DOHH2 (cell line): ENCODE measurements around the gene SLC2A8.

Experiments used
- EZH2phosphoT487 ChIP-seq: fragments of 200-600 bp; sonication (generic); IDR thresholded peaks from 2 replicates; pipeline ENCODE4 v1.6.1; 2017; ENCODE audit warnings: borderline replicate concordance, mild to moderate bottlenecking, antibody characterized with exemption, low read length, moderate library complexity, mixed read lengths
- TF ChIP-seq, protein P1 (sequence below): fragments of 200-600 bp; sonication (generic); IDR thresholded peaks from one replicate; pipeline ENCODE4 v1.5.1; 2014; ENCODE audit warnings: antibody characterized with exemption, mild to moderate bottlenecking, low read depth, low read length; ENCODE audit not compliant: poor library complexity, severe bottlenecking

DNA sequence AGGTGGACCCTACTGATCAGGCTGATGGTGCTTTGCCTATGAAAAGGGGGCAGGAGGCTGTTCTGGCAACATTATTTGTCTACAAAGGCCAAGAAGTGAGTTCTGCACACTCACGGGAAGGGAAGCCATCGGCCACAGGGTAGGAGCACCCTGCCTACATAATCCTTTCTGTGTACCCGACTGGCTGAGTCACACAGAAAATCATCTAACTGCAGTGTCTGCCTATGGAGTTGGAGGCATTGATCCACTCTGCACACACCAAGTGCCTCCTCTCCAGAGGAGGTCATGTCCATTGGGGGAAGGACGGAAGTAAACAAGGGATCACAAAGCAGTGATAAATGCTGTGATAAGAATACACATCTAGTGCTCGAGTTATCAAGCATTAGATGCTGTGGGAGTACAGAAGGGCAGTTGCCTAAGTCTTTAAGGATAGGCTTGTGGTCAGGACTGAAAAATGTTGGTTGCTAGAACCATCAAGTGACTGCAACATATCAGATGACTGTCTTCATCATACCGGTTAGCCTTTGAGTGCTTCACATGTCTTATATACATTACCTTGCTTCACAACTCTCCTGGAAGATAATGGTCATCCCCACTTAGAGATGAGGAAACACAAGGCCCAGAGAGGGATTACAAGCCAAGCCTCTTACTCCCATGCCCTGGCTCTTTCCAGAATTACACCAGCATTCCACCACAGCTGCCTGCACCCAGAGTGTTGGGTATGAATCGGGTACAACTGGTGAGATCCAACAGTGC lies 1.3 kb upstream of the SLC2A8 start:
- TF ChIP-seq, protein P1, sequence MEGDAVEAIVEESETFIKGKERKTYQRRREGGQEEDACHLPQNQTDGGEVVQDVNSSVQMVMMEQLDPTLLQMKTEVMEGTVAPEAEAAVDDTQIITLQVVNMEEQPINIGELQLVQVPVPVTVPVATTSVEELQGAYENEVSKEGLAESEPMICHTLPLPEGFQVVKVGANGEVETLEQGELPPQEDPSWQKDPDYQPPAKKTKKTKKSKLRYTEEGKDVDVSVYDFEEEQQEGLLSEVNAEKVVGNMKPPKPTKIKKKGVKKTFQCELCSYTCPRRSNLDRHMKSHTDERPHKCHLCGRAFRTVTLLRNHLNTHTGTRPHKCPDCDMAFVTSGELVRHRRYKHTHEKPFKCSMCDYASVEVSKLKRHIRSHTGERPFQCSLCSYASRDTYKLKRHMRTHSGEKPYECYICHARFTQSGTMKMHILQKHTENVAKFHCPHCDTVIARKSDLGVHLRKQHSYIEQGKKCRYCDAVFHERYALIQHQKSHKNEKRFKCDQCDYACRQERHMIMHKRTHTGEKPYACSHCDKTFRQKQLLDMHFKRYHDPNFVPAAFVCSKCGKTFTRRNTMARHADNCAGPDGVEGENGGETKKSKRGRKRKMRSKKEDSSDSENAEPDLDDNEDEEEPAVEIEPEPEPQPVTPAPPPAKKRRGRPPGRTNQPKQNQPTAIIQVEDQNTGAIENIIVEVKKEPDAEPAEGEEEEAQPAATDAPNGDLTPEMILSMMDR: no peak
- no peak for TF ChIP-seq EZH2phosphoT487
